GM08714 (cell line): Measurements from ENCODE around the gene LRCOL1.

Experiments
- H3K4me3 ChIP-seq: fragments of 200-500 bp; sonication (Bioruptor generic); 2 replicates; pipeline ENCODE4 v1.5.1; 2014; ENCODE audit warnings: mild to moderate bottlenecking, low read length, inconsistent platforms
- ZNF274 ChIP-seq: IDR thresholded peaks from 2 replicates; pipeline ENCODE4 v1.6.1; 2012; ENCODE audit warnings: mild to moderate bottlenecking, low read depth, low read length

Gene LRCOL1

GRCh38 chr12:132630672-132631071, 20.3 kb upstream of the LRCOL1 start:
- no peak overlapping the region for H3K4me3 ChIP-seq

DNA sequence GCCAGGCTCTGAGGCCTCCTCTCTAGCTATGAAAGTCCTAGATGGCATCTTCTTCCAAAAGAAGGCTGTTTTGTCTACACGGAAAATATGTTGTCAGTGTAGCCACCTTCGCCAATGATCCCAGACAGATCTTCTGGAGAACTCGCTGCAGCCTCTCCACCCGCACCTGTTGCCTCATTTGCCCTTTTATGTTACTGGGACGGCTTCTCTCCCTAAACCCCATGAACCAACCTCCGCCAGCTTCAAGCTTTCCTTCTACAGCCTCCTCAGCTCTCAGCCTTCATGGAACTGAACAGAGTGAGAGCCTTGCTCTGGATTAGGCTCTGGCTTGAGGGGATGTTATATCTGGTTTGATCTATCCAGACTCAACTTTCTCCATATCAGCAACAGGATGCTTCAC, 18.9 kb upstream of the LRCOL1 start:
- no peak for TF ChIP-seq ZNF274
- H3K4me3 ChIP-seq, result no peak overlapping the region

More at GRCh38 chr12:132630672-132631071, 20.3 kb upstream of the LRCOL1 start:
- no peak for TF ChIP-seq ZNF274

DNA sequence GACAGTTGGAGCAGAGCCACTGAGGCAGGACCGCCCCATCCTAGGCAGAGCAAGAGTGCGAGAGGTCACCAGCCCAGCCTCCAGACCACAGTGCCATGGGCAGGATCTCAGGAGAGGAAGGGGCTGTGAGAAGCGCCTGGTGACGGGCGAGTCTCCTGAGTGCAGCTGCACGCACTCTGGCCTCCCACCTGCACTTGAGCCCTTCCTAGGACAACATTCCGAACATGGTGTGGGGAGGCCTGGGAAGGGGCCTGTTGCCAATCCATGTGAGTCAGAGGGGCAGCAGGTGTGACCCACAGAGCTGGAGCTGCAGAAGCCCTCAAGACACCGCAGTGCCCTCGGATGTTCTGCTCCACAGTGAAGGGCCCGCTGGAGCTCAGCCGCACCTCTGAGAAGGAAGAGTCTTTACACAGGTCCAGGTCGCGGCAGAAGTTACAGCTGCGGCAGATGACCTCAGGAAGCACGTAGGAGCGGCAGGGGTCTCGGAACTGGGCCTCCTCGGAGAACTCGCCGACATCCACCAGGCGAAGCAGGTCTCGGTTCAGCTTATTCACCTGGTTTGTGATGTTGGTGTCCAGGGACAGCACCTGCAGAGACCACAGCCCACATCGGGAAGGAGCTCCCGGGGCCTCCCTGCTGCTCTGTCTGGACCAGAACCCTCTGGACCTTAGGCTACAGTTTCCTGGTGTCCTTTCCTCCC, 15.5 kb upstream of the LRCOL1 start:
- no peak for TF ChIP-seq ZNF274
- H3K4me3 ChIP-seq, result no peak overlapping the region

DNA sequence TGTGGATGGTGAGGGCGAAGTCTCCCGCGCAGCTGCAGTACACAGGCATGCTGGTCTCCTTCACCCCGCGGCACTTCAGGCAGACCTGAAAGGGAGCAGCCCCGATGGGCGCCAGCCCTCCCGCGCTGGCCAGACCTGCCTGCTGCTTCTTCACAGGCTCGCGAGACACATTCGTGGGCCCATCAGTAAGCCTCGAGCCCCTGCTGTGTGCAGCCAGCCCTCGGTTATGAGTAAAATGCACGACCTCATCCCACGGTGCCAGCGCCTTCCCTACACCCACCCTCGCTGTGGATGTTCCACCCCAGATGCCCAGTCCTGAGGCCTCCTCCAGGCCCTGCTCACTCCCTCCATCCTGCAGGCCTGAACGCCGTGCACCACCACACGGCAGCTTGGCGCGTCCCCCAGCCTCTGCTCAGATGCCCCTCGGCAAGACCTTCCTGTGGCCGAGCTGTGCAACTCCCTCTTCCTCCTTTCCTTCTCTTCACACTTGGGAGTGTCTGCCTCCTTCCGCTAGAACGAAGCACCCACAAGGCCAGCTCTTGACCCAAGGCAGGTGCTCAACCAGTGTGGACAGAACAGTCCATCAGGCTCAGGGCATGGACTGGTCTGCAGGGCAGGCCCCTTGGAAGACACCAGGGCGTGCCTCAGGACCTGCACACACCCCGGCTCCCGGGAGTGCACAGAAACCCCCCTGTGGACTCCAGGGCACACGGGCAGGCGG, 14.7 kb upstream of the LRCOL1 start:
- no peak for TF ChIP-seq ZNF274

GRCh38 chr12:132624186-132624855, 13.9 kb upstream of the LRCOL1 start:
- TF ChIP-seq ZNF274, result no peak
- H3K4me3 ChIP-seq, result no peak overlapping the region

More for the DNA sequence above, 14.7 kb upstream of the LRCOL1 start:
- H3K4me3 ChIP-seq, result no peak overlapping the region

- no peak for TF ChIP-seq ZNF274
- no peak overlapping the region for H3K4me3 ChIP-seq
Measured at GRCh38 chr12:132623072-132623869, 12.9 kb upstream of the LRCOL1 start.

- H3K4me3 ChIP-seq, result no peak overlapping the region
- TF ChIP-seq ZNF274, result no peak
Measured at GRCh38 chr12:132622437-132623071, 12.2 kb upstream of the LRCOL1 start.

GRCh38 chr12:132621657-132622435, 11.5 kb upstream of the LRCOL1 start:
- no peak overlapping the region for H3K4me3 ChIP-seq
- TF ChIP-seq ZNF274, result no peak

DNA sequence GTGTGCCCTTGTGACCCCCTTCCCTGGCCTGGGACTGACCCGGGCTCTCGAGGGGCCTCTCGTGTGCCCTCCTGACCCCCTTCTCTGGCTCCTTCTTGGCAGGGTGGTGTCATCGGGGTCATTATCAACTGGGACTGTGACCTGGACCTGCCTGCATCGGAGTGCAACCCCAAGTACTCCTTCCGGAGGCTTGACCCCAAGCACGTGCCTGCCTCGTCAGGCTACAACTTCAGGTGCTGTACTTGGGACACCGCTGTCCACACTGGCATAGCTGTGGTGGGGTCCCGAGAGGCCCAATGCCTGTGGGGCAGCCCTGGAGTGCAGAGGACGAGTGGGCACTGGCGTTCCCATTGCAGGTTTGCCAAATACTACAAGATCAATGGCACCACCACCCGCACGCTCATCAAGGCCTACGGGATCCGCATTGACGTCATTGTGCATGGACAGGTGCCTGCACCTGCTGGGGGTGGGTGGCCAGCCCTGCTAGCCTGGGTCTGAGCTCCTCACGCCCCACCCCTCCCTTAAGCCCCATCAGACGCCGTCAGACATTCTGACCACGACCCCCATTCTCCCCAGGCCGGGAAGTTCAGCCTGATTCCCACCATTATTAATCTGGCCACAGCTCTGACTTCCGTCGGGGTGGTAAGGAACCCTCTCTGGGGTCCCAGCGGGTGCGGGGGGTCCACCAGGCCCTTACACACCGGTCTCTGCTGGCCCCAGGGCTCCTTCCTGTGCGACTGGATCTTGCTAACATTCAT, 10.7 kb upstream of the LRCOL1 start:
- no peak overlapping the region for H3K4me3 ChIP-seq
- no peak for TF ChIP-seq ZNF274

DNA sequence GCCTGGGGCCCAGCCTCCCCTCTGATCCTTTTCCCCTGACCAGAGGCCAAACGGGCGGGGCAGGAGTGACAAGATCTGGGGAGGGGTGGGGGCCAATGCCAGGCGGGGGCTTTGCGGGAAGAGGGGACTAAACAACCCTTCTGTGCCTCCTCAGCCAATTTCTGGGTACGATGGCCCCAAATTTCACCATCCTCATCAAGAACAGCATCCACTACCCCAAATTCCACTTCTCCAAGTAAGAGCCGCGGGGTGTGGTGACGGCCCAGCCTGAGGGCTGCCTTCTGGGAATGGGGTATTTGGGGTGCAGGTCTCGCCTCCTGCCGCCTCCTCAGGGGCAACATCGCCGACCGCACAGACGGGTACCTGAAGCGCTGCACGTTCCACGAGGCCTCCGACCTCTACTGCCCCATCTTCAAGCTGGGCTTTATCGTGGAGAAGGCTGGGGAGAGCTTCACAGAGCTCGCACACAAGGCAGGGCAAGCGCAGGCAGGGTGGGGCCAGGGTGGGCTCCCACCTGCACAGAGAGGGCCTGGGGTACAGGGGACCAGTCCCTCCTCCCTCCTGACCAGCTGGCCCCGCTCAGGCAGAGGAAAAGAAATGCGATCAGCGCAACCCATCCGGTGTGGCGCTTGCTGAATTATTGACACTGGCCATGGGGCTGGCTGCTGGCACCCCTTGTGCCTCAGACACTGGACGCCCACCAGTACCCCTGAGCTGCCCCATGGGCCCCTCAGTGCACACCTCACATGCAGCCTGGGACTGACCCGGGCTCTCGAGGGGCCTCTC, 9.9 kb upstream of the LRCOL1 start:
- no peak overlapping the region for H3K4me3 ChIP-seq
- TF ChIP-seq ZNF274, result no peak

DNA sequence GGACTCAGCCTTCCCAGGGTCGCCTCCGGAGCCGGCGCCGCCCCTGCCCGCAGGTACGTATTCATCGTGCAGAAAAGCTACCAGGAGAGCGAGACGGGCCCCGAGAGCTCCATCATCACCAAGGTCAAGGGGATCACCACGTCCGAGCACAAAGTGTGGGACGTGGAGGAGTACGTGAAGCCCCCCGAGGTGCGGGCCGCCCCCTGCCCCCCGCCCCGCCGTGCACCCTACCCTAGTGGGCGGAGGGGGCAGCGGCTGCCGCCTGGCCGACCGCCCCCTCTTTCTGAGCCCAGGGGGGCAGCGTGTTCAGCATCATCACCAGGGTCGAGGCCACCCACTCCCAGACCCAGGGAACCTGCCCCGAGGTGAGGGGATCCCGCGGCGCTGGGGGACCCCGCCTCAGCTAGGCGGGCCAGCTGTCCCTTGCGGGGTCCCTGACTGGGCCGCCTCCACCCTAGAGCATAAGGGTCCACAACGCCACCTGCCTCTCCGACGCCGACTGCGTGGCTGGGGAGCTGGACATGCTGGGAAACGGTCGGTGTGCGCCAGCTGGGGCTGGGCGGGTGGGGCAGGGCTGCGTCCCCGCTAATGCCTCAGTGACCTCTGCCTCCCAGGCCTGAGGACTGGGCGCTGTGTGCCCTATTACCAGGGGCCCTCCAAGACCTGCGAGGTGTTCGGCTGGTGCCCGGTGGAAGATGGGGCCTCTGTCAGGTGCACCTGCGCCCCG, 9.2 kb upstream of the LRCOL1 start:
- no peak for TF ChIP-seq ZNF274
- no peak overlapping the region for H3K4me3 ChIP-seq
